Muscle layer of duodenum (tissue), 2 donors: ENCODE data around the gene MGAT3.

Source experiments
- H3K27ac ChIP-seq: one replicate; pipeline ENCODE4 v1.7.0; 2013; ENCODE audit warnings: mild to moderate bottlenecking, low read length
- H3K27me3 ChIP-seq: one replicate; pipeline ENCODE4 v1.7.0; 2013; ENCODE audit warnings: low read depth, mild to moderate bottlenecking, control low read depth, low read length
- H3K36me3 ChIP-seq, 2 donors: one replicate each; pipeline ENCODE4 v1.7.0; 2013; ENCODE audit warnings: low read length in 2 of 2, control low read depth in 1 of 2, mild to moderate bottlenecking in 1 of 2; ENCODE audit not compliant: insufficient read depth in 2 of 2, control insufficient read depth in 1 of 2
- H3K4me1 ChIP-seq, 2 donors: one replicate each; pipeline ENCODE4 v1.7.0; 2013; ENCODE audit warnings: low read length in 2 of 2, mild to moderate bottlenecking in 2 of 2, control low read depth in 1 of 2, moderate library complexity in 1 of 2; ENCODE audit not compliant: insufficient read depth in 2 of 2, control insufficient read depth in 1 of 2
- H3K4me3 ChIP-seq, 2 donors: one replicate each; pipeline ENCODE4 v1.7.0; 2013; ENCODE audit warnings: low read length in 2 of 2, low read depth in 1 of 2, mild to moderate bottlenecking in 1 of 2
- H3K9me3 ChIP-seq, 2 donors: one replicate each; pipeline ENCODE4 v1.7.0; 2013; ENCODE audit warnings: low read length in 2 of 2, control low read depth in 1 of 2, mild to moderate bottlenecking in 1 of 2; ENCODE audit not compliant: control insufficient read depth in 1 of 2
- donor health status: healthy.

MGAT3 gene

DNA sequence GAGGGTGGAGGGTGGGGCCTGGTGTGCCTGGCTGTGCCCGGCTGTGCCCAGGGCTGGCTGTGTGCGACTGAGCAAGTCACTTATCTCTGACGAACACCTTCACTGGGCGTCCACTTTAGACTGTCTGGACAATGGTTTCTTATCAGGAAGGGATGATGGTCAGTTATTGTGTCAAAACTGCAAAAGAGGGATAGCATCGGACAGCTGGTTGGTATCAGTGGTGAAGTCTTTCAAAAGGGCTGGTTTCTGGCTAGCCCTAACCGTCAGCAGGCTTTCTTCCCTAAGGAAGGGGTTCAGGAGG, 4.1 kb upstream of the MGAT3 start:
- no peaks in the 10 kb centered on the region for H3K4me1 ChIP-seq
- no peak overlapping the region for H3K27ac ChIP-seq
- peaks cover 8% of the 10 kb centered on the region for H3K27me3 ChIP-seq
- no peaks in the 10 kb centered on the region for H3K36me3 ChIP-seq
- H3K4me3 ChIP-seq = no peak overlapping the region
- no peaks in the 10 kb centered on the region for H3K9me3 ChIP-seq

DNA sequence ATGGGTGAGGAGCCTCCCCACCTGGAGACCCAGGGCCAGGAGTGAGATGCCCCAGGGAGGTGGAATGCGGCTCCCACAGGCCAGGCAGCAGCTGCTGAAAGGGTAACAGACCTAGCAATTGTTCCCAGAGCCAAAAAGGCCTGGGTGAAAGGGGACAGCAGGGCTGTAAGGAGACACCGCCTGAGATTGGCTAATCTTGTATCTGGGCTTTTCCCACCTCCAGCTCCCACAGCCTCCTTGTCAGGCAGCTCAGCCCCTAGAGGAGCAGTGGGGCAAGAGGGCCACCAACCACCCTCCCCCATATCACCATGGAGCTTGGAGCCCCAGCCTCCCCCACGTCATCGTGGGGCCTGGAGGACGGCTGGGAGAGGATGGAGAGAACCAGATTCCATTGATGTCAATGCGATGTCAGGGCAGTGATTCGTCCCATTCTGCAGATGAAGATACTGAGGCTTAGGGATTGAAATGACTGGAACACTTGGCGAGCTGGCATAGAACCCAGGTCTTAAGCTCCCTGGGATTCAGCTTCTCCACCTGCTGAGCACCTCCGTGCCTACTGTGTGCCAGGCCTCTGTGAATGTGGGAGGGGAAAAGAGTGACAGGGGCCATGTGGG, 2.9 kb upstream of the MGAT3 start:
- Histone ChIP-seq H3K4me3 (no peak overlapping the region), H3K27ac (no peak overlapping the region), H3K9me3 (no peaks in the 10 kb centered on the region), H3K27me3 (peaks cover 18% of the 10 kb centered on the region), H3K36me3 (no peaks in the 10 kb centered on the region), H3K4me1 (peaks cover 0 to 7% of the 10 kb centered on the region in 2 donors)

DNA sequence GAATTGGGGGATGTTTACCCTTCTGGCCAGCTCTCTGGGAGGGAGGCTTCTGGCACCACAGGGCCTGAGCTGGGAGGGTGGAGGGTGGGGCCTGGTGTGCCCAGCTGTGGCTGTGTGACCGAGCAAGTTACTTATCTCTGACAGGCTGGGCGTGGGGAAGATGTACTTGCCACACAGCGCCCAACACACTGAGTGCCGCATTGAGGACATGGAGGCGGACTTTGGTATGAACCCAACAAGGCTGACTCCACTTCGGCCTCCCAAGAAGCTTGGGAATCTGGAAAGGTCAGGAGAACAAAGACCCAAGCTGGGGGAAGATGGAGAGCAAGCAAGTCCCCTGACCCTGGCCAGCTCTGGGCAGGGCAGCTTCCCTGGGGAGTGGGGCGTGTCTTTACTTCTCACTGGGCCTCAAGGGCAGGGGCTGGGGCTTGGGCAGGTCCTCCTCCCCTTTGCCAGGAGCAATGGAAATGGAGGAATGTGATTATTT, 2.4 kb upstream of the MGAT3 start:
- no peaks in the 10 kb centered on the region for H3K36me3 ChIP-seq
- peaks cover 18% of the 10 kb centered on the region for H3K27me3 ChIP-seq
- no peak overlapping the region for H3K27ac ChIP-seq
- peaks cover 0 to 7% of the 10 kb centered on the region in 2 donors for H3K4me1 ChIP-seq
- no peaks in the 10 kb centered on the region for H3K9me3 ChIP-seq
- H3K4me3 ChIP-seq = no peak overlapping the region

DNA sequence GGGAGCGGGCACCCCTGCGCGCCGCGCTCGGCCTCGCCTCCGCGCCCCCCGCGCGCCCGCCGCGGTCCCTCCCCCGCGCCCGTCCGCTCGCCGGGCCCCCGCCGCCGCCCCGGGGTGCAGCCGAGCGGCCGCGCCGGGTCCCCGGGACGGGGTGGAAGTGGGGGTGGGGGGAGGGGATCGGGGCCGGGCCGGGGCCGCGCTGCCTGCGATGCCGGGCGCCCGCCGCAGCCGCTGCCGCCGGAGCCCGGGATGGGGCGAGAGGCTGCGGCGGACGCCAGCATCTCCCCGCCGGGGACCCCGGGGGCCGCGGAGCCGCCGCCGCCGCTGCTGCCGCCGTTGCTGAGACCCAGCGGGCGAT, 365 bp downstream of the MGAT3 start:
- Histone ChIP-seq H3K36me3 (no peaks in the 10 kb centered on the region), H3K27me3 (peaks cover 18% of the 10 kb centered on the region), H3K9me3 (no peaks in the 10 kb centered on the region), H3K4me3 (peak overlapping the region in 1 of 2 donors; percentile 56), H3K4me1 (peaks cover 0 to 7% of the 10 kb centered on the region in 2 donors), H3K27ac (no peak overlapping the region)

DNA sequence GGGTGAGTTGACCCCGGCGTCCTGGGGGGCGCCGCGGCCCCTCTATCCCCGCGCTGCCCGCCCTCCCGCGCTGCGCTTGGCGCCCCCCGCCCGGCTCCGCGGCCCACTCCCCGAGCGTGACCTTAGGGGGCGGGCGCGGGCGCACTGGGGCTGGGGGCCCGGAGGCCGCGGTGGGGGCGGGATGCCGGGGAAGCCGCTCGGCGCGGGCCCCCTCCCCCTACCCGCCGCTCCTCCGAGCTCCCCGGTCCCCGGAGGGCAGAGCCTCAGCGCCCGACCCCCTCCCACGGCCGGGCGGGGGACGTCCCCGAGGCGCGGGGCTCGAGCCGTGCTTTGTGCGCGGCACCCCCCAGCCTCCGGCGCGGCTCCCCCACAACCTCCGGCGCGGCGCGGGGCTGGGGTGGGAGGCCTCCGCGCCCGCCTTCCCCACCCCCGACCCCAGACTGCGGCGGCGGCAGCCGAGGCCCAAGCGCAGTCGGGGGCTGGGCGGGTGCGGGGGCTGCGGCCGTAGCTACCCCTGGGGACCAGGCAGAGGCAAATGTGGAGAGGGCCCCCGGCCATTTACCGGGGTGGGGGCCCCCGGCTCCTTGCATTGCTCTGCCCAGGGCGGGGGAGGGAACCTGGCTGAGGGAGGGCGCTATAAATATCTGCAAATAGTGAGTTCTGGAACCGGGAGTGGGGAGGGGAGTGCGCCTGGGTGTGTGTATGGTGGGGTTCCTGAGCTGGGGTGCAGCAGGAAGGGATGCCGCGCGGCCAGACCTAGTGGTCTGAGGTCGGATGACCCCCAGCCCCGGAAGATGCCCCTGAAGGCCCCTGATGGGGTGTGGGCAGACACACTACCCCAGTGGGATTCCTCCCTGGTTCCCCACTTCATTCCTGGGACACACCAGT, 988 bp downstream of the MGAT3 start:
- Histone ChIP-seq H3K4me1 (peaks cover 0 to 7% of the 10 kb centered on the region in 2 donors), H3K27me3 (peaks cover 18% of the 10 kb centered on the region), H3K9me3 (no peaks in the 10 kb centered on the region), H3K27ac (no peak overlapping the region), H3K36me3 (no peaks in the 10 kb centered on the region), H3K4me3 (peak overlapping the region; percentile 33 to 56)

DNA sequence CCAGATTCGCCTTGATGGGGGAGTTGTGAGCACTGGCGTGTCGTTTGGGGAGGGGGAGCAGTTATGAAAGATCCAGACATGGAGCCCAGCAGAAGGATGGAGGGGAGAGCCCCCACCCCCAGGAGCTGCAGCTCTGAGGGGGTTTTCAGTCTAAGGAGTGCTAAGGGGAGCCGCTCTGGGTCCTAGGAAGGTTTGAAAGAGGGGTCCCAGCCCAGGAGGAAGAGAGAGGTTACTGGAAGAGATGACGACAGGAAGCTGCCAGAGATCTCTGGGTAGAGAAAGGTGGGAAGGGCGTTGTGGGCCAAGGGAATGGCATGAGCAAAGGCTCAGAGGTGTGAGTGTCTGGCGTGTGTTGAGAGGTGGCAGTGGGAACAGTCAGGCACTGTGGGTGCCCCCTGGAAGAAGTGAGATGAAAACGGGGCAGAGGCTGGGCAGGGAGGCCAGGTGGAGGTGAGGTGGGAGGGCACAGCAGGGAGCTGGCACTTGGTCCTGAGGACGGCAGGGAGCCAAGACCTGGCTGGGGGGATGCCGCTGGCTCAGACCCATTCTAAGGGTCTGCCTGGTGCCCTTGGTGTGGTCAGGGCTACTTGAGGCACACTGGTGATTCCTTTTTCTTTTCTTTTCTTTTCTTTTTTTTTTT, 1.8 kb downstream of the MGAT3 start:
- no peak overlapping the region for H3K27ac ChIP-seq

DNA sequence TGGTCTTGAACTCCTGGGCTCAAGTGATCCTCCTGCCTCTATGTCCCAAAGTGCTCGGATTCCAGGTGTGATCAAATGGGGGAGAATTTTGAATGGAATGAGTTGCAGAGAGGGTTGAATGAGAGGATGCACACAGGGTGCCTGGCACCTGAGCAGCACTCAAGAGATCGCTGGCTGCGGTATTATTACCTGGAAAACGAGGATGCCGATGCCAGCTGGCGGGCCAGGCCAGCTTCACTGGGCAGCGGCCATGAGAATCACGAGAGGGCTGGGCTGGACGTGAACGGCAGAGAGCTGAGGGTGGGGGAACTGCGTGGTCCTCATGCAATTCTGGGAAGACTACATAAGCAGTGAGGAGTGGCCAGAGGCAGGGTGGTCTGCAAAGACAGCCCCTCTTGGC, 2.9 kb downstream of the MGAT3 start:
- Histone ChIP-seq H3K4me3 (no peak overlapping the region), H3K4me1 (peaks cover 0 to 7% of the 10 kb centered on the region in 2 donors), H3K36me3 (no peaks in the 10 kb centered on the region), H3K27ac (no peak overlapping the region), H3K27me3 (peaks cover 18% of the 10 kb centered on the region), H3K9me3 (no peaks in the 10 kb centered on the region)

More for the DNA sequence above, 1.8 kb downstream of the MGAT3 start:
- peak overlapping the region; percentile 33 to 56 for H3K4me3 ChIP-seq
- peaks cover 18% of the 10 kb centered on the region for H3K27me3 ChIP-seq
- H3K36me3 ChIP-seq = no peaks in the 10 kb centered on the region
- no peaks in the 10 kb centered on the region for H3K9me3 ChIP-seq
- H3K4me1 ChIP-seq = peaks cover 0 to 7% of the 10 kb centered on the region in 2 donors

DNA sequence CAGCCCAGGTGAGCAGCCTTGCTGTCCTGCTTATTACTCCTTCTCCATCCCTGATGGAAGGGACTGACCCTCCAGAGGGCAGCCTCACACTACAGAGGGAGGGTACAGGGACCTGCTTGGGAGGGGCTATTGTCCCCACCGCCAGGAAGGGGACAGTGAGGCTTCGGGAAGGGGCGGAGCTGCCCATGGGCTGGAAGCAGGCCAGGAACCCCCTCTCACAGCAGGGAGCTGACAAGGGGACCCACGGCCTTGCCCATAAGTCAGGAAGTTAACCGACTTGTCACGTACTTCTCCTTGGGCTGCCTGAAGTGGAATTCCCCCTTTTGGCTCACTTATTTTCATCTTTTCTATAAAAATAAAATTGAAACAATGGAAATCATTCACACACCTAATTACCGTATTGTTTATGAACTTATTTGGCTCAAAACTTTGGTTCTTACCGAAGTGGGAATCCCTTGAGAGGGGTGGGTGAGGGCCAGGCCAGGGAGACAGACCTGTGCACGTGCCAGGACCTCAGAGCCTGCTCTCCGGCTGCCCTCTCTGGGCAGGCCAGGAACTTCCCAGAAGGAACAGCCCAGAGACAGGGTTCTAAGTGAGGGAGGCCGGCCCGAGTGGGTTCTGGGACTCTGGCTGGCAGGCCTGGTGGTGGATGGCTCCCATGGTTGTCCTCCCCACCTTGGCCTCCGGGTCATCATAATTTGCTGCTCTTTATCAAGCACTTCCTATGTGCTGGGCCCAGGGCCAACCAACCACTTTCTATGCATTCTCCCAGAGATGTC, 5.8 kb downstream of the MGAT3 start:
- no peaks in the 10 kb centered on the region for H3K36me3 ChIP-seq
- H3K4me3 ChIP-seq = no peak overlapping the region
- peaks cover 0 to 7% of the 10 kb centered on the region in 2 donors for H3K4me1 ChIP-seq
- H3K27ac ChIP-seq = peak overlapping the region; percentile 45
- H3K27me3 ChIP-seq = peaks cover 9% of the 10 kb centered on the region
- H3K9me3 ChIP-seq = no peaks in the 10 kb centered on the region

DNA sequence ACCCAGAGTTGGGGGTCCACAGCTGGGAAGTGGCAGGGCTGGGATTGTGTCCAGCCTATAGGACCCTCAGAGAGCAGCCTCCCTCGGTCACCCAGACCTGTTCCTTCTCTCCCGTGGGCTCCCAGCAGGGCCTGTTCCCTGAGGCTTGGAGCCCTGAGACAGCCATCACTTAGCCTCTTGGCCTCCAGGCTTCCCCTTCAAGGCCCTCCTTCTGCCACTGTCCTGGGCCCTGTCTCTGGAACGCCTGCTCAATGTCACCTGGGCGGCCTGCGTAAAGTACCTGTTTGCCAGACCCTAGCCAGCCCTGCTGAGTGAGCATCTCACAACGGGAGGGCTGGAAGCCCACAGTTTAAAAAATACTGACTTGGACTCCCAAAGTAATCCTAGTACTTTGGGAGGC, 6.5 kb downstream of the MGAT3 start:
- Histone ChIP-seq H3K27me3 (peaks cover 5% of the 10 kb centered on the region), H3K27ac (no peak overlapping the region), H3K36me3 (no peaks in the 10 kb centered on the region), H3K4me1 (peaks cover 0 to 2% of the 10 kb centered on the region in 2 donors), H3K4me3 (no peak overlapping the region), H3K9me3 (no peaks in the 10 kb centered on the region)

DNA sequence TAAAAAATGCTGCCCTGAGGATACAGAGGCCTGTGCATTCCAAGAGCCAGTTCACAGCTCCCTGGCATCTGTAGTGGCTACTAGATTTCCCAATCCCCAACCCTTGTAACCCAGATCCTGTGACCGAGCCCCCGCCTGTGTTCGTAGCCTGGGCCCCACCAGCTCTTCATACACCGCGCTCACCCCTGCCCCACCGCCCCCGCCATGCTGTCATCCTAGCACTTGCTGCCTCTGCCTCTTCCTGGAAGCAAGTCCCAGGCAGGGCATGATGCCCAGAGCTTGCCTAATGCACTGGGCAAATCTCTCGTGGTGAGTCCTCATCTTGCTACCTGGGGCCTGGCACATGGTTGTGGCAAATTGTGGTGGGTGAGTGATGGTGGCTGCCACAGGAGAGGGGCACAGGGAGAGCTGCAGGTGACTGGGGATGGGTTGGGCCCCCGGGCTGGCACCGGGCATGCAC, 7.1 kb downstream of the MGAT3 start:
- Histone ChIP-seq H3K27me3 (no peaks in the 10 kb centered on the region), H3K4me1 (no peaks in the 10 kb centered on the region), H3K27ac (no peak overlapping the region), H3K4me3 (no peak overlapping the region), H3K36me3 (no peaks in the 10 kb centered on the region), H3K9me3 (no peaks in the 10 kb centered on the region)
